GM18520 (cell line): ENCODE results near the gene TUG1.

Experiments
- ATAC-seq: cut with Tn5 transposase; IDR thresholded peaks from one replicate; pipeline ENCODE4 v1.9.1; 2021; ENCODE audit not compliant: unreplicated experiment

TUG1 gene

DNA sequence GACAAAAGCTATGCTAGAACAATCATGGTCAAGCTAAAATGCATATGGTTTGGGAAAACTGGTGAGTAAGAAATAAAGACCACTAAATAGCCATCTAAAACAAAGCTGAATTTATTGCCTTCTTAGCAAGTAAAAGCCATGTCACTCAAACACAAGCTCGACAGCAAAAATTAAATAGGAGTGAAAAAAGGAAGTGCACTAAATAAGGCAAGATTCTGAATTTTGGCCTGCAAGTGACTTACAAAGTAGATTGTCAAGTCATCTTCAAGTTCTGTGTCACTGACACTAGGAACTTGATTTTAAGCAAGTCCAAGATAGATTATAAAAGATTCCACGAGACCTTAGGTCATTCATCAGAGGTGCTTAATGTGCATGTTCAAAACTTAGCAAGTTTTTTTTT, 27.4 kb downstream of the TUG1 start:
- ATAC-seq: no peak

GRCh38 chr22:30998329-30998728, 29.3 kb downstream of the TUG1 start:
- ATAC-seq: no peak

DNA sequence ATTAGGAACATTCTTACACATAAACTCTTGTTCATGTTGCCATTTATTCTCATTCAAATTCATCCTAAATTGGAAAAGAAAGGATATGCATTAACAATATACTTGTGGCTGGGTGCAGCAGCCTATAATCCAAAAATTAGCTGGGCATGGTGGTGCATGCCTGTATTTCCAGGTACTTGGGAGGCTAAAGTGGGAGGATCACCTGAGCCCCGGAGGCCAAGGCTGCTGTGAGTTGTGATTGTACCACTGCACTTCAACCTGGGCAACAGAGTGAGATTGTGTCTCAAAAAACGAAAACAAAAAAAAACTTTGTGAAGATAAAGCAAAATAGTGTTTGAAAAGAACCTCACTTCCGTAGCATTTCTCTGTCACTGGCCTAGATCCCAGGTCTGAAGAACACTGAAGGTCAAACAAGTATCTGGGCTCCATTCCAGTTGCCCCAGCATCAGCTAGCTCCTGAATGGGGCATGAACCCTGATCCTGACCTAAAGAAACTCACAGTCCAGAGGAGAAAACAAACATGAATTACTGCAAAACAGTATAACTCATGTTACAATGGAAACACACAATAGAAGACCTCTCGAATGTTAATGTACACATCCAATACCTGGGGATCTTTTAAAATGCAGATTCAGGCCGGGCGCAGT, 32.2 kb downstream of the TUG1 start:
- ATAC-seq: no peak

DNA sequence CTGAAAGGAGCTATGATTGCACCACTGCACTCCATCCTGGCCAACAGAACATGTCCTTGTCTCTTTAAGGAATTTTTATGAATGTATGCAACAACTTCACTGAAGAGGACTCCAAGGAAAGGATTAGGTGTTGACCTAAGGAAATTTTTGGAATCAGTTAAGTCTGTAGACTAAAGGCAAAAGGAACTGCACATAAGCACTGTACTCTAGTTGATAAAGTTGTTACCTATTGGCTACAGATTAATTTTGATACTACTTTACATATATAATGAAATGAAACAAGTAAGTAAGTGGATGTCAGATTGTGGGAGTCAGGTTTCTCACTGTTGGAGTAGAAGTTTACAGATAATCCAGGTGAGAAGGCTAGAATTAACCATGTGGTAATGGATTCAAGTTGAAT, 36.5 kb downstream of the TUG1 start:
- no peak for ATAC-seq

GRCh38 chr22:31019191-31019930, 50.3 kb downstream of the TUG1 start:
- no peak for ATAC-seq

DNA sequence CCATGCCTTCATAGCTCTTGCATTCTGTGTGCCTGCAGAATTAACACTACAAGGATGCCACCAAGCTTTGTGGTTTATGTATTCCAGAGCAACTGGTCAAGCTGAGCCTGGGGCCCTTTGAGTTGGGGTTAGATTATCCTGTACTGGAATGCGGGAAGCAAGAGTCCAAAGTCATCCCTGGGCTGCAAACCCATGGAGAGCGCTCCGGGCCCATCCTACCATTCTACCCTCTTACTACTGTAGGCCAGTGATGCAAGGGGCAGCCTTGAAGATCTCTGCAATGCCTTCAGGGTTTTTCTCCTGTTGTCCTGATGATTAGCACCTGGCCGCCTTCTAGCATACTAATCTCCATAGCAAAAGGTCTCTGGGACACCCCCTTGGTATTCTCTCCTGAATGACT, 51.3 kb downstream of the TUG1 start:
- no peak for ATAC-seq

DNA sequence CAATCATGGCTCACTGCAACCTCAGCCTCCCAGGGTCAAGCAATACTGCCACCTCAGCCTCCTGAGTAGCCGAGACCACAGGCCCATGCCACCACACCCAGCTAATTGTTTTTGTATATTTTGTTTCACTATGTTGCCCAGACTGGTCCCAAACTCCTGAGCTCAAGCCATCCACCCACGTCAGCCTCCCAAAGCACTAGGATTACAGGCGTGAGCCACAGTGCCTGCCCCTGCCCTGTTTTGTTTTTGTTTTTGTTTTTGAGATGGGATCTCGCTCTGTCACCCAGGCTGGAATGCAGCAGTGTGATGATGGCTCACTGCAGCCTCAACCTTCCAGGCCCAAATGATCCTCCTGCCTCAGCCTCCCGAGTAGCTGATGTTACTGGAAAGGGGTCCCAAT, 53.5 kb downstream of the TUG1 start:
- ATAC-seq: no peak
